Measurements from ENCODE around the gene RXFP4.

The RXFP4 gene

GRCh38 chr1:155989242-155990004 is 48.0 kb downstream of the RXFP4 start:
- H3K4me3 ChIP-seq (ENCODE audit: low read depth, low read length), result peak overlapping the region; percentile 39
- TF ChIP-seq CTCF (IDR thresholded peaks at IDR 0.05; ENCODE audit: insufficient read depth, low read length, missing control alignments), result peak; percentile 92
- no peak for DNase-seq (ENCODE audit: low read depth, low spot score)
- ChIA-PET CTCF (interaction anchor here (0.6 to 6.4 kb wide), 40 partner anchors 9 to 715 kb away, joined by 3 to 102 read pairs (median 4); partner anchors contain the start of genes ARHGEF2, KHDC4 and SSR2), POLR2A (interaction anchor here (0.6 to 1.1 kb wide), 3 partner anchors 12 to 51 kb away, joined by 3 to 4 read pairs (median 3); partner anchors contain the start of gene ARHGEF2)

GRCh38 chr1:155990005-155990739 is 48.7 kb downstream of the RXFP4 start:
- no peak for DNase-seq (ENCODE audit: low read depth, low spot score)
- no peak for TF ChIP-seq CTCF (IDR thresholded peaks at IDR 0.05; ENCODE audit: insufficient read depth, low read length, missing control alignments)
- POLR2A ChIA-PET, result interaction anchor here (0.6 to 1.0 kb wide), 2 partner anchors 12 to 52 kb away, joined by 3 read pairs; partner anchors contain the start of gene ARHGEF2
- no peak overlapping the region for H3K4me3 ChIP-seq (ENCODE audit: low read depth, low read length)
- CTCF ChIA-PET, result interaction anchor here (0.6 to 6.4 kb wide), 41 partner anchors 9 to 716 kb away, joined by 3 to 102 read pairs (median 5); partner anchors contain the start of genes ARHGEF2, KHDC4 and SSR2

All from AG04449 (cell line).